Calu3 (cell line): ENCODE results near the gene SENP8. TPM values are rescaled to one million over a fixed set of nuclear protein-coding genes. Genes with fewer than 3 reads are reported as not detected.
"Not testable (repeated sequence)": the region's sequence is repeated elsewhere in the genome, so short reads cannot be mapped to it uniquely, and the experiment has no call there.

Experiments
- BruUV-seq: library from RNA; stranded (reverse); fragments of 400-500 nt; replicated peaks from 2 replicates; lab custom pipeline; 2021; lab: Mats Ljungman, UMichigan
- CTCF ChIA-PET: fragments of 300-600 bp; sonication (Branson Sonifier 250); formaldehyde crosslinking; loops from one replicate; lab custom pipeline; 2022; ENCODE audit warnings: antibody characterized with exemption; lab: Charles Lee
- DNase-seq: peaks from one replicate; pipeline ENCODE4 v3.0.0; 2022
- H3K27ac Mint-ChIP-seq: one replicate; pipeline ENCODE4 v1.8.0; 2022; ENCODE audit warnings: mixed read lengths; ENCODE audit not compliant: unreplicated experiment
- H3K27me3 Mint-ChIP-seq: one replicate; pipeline ENCODE4 v1.8.0; 2022; ENCODE audit warnings: mixed read lengths; ENCODE audit not compliant: unreplicated experiment
- H3K36me3 Mint-ChIP-seq: one replicate; pipeline ENCODE4 v1.8.0; 2022; ENCODE audit warnings: mild to moderate bottlenecking, moderate library complexity, mixed read lengths; ENCODE audit not compliant: insufficient read depth, unreplicated experiment
- H3K4me1 Mint-ChIP-seq: one replicate; pipeline ENCODE4 v1.8.0; 2022; ENCODE audit warnings: mild to moderate bottlenecking, low read depth, mixed read lengths; ENCODE audit not compliant: unreplicated experiment
- H3K4me3 Mint-ChIP-seq: one replicate; pipeline ENCODE4 v1.8.0; 2022; ENCODE audit warnings: mild to moderate bottlenecking, low read depth, moderate library complexity, mixed read lengths; ENCODE audit not compliant: unreplicated experiment
- H3K9me3 Mint-ChIP-seq: one replicate; pipeline ENCODE4 v1.8.0; 2022; ENCODE audit warnings: low read depth, mixed read lengths; ENCODE audit not compliant: unreplicated experiment
- CTCF ChIP-seq: fragments of 200-600 bp; IDR thresholded peaks from one replicate; pipeline ENCODE4 v1.8.0; 2022; ENCODE audit warnings: antibody characterized with exemption; ENCODE audit not compliant: unreplicated experiment
- intact Hi-C: fragments of 100-400 bp; cut with micrococcal nuclease; formaldehyde crosslinking; loops from one replicate; pipeline ENCODE4 v1.10.0; 2022; ENCODE audit not compliant: unreplicated experiment
- total RNA-seq: library from RNA; stranded (reverse); gene quantifications from 2 replicates; pipeline ENCODE4 v1.2.3, GENCODE V29; 2022

SENP8 gene
- total RNA-seq, 1 experiment from 2014 or later, result 3.6 TPM

GRCh38 chr15:72096796-72097195, 21.4 kb upstream of the SENP8 start:
- CTCF ChIA-PET, result interaction anchor here (0.6 kb wide), 2 partner anchors 21 to 133 kb away, joined by 3 to 4 read pairs; partner anchors contain the start of gene SENP8
- no peaks in the 10 kb centered on the region for H3K36me3 Mint-ChIP-seq
- TF ChIP-seq CTCF, result no peak
- H3K27me3 Mint-ChIP-seq, result no peaks in the 10 kb centered on the region
- H3K4me1 Mint-ChIP-seq, result no peaks in the 10 kb centered on the region
- no peak overlapping the region for H3K27ac Mint-ChIP-seq
- DNase-seq, result no peak
- peaks cover 2% of the 10 kb centered on the region for H3K9me3 Mint-ChIP-seq
- no TSS peak for BruUV-seq
- no peak overlapping the region for H3K4me3 Mint-ChIP-seq
- intact Hi-C loops, result no loop called here

DNA sequence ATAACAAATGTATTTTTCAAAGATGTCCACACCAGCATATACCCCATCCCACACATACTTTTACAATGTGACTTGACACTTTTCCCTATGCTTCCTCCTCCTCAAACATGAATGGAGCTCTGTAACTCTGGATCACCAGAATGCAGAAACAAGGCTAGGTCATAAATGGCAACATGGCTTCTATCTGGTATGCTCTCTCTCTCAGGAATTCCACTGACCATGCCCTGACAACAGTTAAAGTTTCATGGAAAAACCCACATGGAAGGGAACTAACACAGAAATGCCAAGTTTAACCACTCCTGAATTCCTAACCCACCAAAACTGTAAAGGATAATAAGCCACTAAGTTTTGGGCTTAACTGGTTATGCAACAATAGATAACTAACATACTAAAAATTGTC, 20.2 kb upstream of the SENP8 start:
- no peaks in the 10 kb centered on the region for H3K27me3 Mint-ChIP-seq
- H3K9me3 Mint-ChIP-seq, result peaks cover 2% of the 10 kb centered on the region
- CTCF ChIA-PET, result interaction anchor here (0.6 kb wide), 1 partner anchor 20 kb away, joined by 4 read pairs; the partner anchor contains the start of genes MYO9A and SENP8
- no TSS peak for BruUV-seq
- TF ChIP-seq CTCF, result no peak
- H3K4me1 Mint-ChIP-seq, result peaks cover 3% of the 10 kb centered on the region
- no peak overlapping the region for H3K4me3 Mint-ChIP-seq
- no peak overlapping the region for H3K27ac Mint-ChIP-seq
- DNase-seq, result no peak
- no peaks in the 10 kb centered on the region for H3K36me3 Mint-ChIP-seq
- intact Hi-C loops, result no loop called here

DNA sequence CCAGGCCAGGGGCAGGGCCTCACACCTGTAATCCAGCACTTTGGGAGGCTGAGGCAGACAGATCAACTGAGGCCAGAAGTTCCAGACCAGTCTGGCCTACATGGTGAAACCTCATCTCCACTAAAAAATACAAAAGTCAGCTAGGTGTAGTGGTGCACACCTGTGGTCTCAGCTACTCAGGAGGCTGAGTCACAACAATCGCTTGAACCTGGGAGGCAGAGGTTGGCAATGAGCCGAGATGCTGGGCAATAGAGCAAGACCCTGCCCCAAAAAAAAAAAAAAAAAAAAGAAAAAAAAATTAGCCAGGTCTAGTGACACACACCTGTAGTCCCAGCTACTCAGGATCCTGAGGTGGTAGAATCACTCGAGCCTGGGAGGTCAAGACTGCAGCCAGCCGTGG, 19.0 kb upstream of the SENP8 start:
- no peak for TF ChIP-seq CTCF
- peaks cover 14% of the 10 kb centered on the region for H3K4me1 Mint-ChIP-seq
- CTCF ChIA-PET, result interaction anchor here (0.7 kb wide), 1 partner anchor 1710 kb away, joined by 3 read pairs; no protein-coding TSS in a partner anchor
- no peaks in the 10 kb centered on the region for H3K36me3 Mint-ChIP-seq
- no TSS peak for BruUV-seq
- no peak overlapping the region for H3K27ac Mint-ChIP-seq
- intact Hi-C loops, result no loop called here
- no peak for DNase-seq
- H3K27me3 Mint-ChIP-seq, result no peaks in the 10 kb centered on the region
- no peak overlapping the region for H3K4me3 Mint-ChIP-seq
- H3K9me3 Mint-ChIP-seq, result peaks cover 2% of the 10 kb centered on the region

GRCh38 chr15:72100551-72100950, 17.7 kb upstream of the SENP8 start:
- peaks cover 15% of the 10 kb centered on the region for H3K4me1 Mint-ChIP-seq
- H3K27ac Mint-ChIP-seq, CTCF ChIA-PET, intact Hi-C loops, H3K36me3 Mint-ChIP-seq, H3K27me3 Mint-ChIP-seq, BruUV-seq, DNase-seq, H3K4me3 Mint-ChIP-seq, H3K9me3 Mint-ChIP-seq: not testable (repeated sequence)

GRCh38 chr15:72105111-72105510, 13.1 kb upstream of the SENP8 start:
- Mint-ChIP-seq H3K4me3 (no peak overlapping the region), H3K27me3 (no peaks in the 10 kb centered on the region), H3K4me1 (peaks cover 15% of the 10 kb centered on the region), H3K9me3 (no peaks in the 10 kb centered on the region), H3K27ac (no peak overlapping the region), H3K36me3 (no peaks in the 10 kb centered on the region)
- CTCF ChIA-PET, result interaction anchor here (0.6 kb wide), 1 partner anchor 216 kb away, joined by 4 read pairs; no protein-coding TSS in a partner anchor
- no peak for TF ChIP-seq CTCF
- intact Hi-C loops, result no loop called here
- no TSS peak for BruUV-seq
- no peak for DNase-seq
